Right renal cortex interstitium (tissue), 3 donors: Measurements from ENCODE around the gene SAMSN1. TPM values are rescaled to one million over a fixed set of nuclear protein-coding genes. Genes with fewer than 3 reads are reported as not detected.

ENCODE experiments used
- DNase-seq, 3 donors: peaks; one replicate each; pipeline ENCODE4 v3.0.0-alpha.2; 2013; ENCODE audit warnings: low read depth in 3 of 3, low spot score in 2 of 3
- polyA plus RNA-seq, 3 donors: library from polyadenylated mRNA; unstranded; fragments of 120-200 nt; gene quantifications; one replicate each; pipeline ENCODE4 v1.2.1, GENCODE V29; 2013; ENCODE audit not compliant: insufficient read length in 3 of 3

Gene SAMSN1
- polyA plus RNA-seq: 1 to 10 TPM; 4.3 to 5.7 (median 5.1) TPM

GRCh38 chr21:14545906-14546480 is at the start of gene SAMSN1:
TSS of gene SAMSN1 (minus strand) at chr21:14546315. CDS start at chr21:14546261, 54 bp downstream.
- DNase-seq: no peak

GRCh38 chr21:14595449-14595848 is 49.3 kb upstream of the SAMSN1 start:
- no peak for DNase-seq

DNA sequence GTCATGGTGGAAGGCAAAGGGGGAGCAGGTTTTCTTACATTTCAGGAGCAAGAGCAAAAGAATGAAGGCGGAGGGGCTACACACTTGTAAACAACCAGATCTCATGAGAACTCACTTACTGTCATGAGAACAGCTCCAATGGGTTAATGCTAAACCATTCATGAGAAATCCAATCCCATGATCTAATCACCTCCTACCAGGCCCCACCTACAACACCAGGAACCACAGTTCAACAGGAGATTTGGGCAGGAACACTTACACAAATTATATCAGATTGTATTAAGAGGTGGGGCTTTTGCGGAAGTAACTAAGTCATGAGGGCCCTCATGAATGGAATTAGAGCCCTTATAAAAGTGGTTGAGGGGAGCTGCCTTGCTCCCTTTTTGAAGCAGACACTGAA is 48.9 kb upstream of the SAMSN1 start:
- DNase-seq: no peak

GRCh38 chr21:14593230-14593629 is 47.1 kb upstream of the SAMSN1 start:
- no peak for DNase-seq

DNA sequence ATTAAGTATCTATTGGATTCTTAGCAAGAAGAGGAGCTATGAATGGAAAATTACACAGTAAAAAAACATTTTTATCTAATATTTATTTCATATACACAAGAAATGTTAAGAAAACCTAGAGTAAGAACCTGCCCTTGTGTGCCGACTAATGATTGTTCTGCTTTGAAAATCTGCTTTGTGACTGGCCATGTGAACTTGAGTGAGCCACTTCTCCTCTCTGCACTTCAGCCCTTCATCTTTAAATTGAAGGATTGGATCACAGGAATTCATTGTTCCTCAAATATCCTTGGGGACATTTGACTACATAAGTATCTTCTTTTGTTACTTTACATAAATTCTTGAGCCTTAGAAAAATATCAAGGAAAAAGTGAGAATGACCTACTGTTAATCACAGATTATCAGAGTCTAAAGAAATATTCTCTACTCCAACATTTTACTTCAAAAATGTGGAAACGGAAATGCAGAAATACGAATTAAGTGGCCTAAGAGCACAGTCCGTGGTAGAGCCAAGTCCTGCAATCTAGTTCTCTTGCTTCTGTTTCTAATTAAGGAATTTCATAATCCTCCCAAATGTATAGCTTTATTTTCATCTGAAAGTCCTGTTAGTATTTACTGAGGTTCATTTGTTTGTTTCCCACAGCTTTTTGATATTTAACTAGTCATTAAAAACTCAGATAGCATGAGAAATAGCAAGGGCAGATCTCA is 46.3 kb upstream of the SAMSN1 start:
- no peak for DNase-seq

- DNase-seq: no peak
These were observed 45.8 kb upstream of the SAMSN1 start for GRCh38 chr21:14591882-14592281.

GRCh38 chr21:14591377-14591776 is 45.3 kb upstream of the SAMSN1 start:
- DNase-seq: no peak

DNA sequence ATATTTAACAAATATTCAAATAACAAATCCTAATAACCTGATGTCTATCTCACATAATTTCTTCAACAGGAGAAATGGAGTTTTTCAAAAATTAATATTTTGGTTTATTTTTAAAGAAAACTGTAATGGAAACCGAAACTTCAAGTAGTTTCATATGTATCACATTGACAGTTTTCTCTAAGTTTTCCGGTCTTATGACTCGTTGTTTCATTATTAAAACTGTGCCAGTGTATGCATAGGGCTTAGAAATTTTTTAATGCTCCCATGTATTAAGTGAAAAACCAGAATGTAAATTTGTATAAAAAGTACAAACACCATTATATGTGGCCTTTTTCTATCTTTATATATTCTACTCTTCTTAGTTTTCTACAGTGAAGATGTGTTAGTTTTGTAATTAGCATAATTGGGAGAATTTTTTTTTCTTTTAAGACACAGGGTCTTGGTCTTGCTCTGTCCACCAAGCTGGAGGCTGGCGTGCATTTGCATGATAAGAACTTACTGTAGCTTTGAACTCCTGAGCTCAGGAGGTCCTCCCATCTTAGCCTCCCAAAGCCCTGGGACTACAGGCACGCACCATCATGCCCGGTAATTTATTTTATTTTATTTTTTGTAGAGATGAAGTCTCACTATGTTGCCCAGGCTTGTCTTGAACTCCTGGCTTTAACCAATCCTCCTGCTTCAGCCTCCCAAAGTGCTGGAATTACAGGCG is 43.9 kb upstream of the SAMSN1 start:
- DNase-seq: no peak

GRCh38 chr21:14587266-14587665 is 41.2 kb upstream of the SAMSN1 start:
- no peak for DNase-seq

DNA sequence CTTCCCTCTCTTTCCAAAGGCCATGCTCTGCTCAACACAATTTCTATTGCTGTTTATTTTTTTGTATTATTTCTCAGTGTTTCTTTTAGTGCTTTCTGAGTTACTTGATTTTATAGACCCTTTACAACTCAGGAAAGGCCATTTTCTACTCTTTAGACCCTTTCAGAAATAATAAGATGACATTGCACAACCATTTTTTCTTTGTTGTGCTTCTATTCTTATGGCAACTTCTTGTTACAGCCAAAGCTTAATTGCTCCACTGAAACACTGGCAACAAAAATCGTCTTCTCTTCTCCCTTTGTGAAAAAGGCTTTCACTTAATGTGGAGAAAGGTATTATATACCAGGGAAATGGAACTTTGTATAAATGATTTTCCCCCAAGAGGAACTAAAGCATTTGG is 39.0 kb upstream of the SAMSN1 start:
- no peak for DNase-seq

GRCh38 chr21:14584357-14585095 is 38.4 kb upstream of the SAMSN1 start:
- DNase-seq: no peak

DNA sequence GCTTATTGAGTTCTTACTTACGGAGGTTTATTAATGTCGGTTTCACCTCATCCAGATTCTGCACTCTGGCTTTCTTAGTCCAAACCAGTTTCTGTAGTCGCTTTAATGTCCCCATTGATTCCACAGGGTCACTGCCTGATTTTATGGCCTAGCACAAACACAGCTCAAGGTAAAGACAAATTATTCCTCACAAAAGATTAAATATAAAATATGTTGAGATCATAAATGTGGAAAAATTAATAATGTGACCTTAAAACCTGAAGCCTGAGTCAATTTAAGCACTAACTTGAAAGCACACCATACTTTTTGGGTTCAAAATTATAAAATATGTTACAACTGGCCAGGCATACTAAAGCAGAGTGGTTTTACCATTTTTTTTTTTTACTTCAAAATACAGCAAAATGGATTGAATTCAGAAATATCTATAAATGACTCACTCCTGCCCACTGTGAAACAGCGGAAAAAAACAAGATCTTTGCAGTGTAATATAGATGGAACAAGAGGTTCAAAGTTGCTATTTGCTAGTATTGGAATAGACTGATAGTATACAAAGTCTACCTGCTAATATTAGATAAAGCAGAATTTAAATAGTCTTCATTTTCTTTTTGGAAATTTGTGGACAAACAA is 37.6 kb upstream of the SAMSN1 start:
- no peak for DNase-seq

- no peak for DNase-seq
These were observed 37.0 kb upstream of the SAMSN1 start for GRCh38 chr21:14582934-14583628.

DNA sequence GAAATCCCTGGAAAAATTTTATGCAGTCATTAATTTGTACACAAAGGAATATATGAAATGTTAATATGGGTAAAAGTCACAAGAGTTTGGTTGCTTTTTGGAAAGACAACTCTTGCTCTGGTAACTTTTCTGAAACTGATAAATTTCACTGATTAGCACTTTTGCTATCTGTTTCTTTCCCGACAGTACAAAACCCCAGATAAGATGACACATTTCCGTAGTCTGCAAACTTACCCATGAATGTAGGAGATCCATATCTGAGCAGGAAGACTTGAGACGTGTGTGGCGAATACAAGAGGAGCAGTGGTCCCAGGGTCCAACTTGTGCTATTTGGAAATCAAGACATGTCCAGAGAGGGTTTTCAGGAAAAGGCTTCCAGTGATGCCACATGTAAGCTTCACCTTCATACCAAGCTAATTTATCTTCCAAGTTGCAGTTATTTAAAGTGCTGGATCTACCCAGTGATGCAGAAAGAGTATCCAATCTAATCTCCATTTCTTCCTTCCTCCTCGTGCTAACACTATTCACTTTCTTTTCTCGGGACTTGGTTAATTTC is 35.9 kb upstream of the SAMSN1 start:
- no peak for DNase-seq

DNA sequence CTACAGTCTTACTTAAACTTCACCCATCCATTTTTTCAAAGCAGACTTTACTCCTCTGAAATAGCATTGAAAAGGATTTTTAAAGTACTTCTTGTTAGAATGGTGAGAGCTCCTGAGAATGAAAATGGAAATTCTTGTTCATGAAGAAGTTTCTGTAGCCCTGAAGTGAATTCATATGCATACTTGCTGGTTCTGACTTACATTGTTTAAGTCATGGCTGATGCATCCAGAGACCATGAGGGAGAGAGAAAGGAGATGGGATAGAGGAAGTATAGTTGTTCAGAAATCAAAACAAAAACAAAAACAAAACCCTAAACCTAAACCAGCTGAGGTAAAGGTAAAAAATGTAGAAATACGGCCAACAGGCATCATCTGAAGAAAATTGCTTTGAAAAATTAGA is 27.1 kb upstream of the SAMSN1 start:
- DNase-seq: no peak

DNA sequence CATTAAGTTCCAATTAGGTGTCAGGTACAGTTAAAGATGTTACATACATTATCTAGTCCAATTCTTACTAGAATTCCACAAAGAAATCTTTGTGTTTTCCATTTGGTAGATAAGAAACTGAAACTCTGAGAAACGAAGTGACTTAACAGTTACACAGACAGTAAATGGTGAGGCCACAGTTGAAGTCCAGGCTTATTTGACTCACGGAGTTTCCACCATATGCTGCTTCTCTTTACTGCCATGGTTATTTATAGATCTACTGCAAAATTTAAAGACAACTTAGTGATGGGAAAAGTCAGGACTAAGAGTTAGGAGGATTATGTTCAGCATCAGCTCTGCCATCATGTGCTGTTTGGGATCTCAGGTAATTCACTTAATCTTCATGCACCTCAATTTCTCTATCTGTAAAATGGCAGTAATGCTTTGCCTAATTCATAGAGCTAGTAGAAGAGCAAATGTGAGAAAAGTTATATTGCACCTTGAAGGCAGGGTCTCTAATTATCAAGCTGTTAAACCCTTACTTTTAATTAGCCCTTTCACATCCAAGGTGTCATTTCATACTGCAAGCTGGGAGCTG is 26.2 kb upstream of the SAMSN1 start:
- no peak for DNase-seq

GRCh38 chr21:14569868-14570267 is 23.8 kb upstream of the SAMSN1 start:
- no peak for DNase-seq

GRCh38 chr21:14569026-14569621 is 23.0 kb upstream of the SAMSN1 start:
- DNase-seq: no peak
